Ramos (cell line): ENCODE measurements around the gene SAV1.
"Not testable (repeated sequence)": the region's sequence is repeated elsewhere in the genome, so short reads cannot be mapped to it uniquely, and the experiment has no call there.

Experiments used
- in situ Hi-C: fragments of 300-500 bp; cut with MboI; formaldehyde crosslinking; loops from one replicate; pipeline ENCODE4 v1.14.3; 2022; ENCODE audit warnings: low sequenced_read_pairs; ENCODE audit not compliant: unreplicated experiment

The SAV1 gene

GRCh38 chr14:50667996-50668825 lies at the start of gene SAV1:
Gene SAV1 (minus strand): TSS chr14:50668306. CDS start chr14:50667967, 339 bp downstream.
- in situ Hi-C loops = no loop called here

GRCh38 chr14:50717811-50718210 lies 49.7 kb upstream of the SAV1 start:
- in situ Hi-C loops = loop anchor here (25.0 kb wide), 1 partner anchor 106 kb away; no protein-coding TSS in a partner anchor

- in situ Hi-C loops = loop anchor here (25.0 kb wide), 1 partner anchor 102 kb away; no protein-coding TSS in a partner anchor
Observed at GRCh38 chr14:50714450-50715073, 46.5 kb upstream of the SAV1 start.

DNA sequence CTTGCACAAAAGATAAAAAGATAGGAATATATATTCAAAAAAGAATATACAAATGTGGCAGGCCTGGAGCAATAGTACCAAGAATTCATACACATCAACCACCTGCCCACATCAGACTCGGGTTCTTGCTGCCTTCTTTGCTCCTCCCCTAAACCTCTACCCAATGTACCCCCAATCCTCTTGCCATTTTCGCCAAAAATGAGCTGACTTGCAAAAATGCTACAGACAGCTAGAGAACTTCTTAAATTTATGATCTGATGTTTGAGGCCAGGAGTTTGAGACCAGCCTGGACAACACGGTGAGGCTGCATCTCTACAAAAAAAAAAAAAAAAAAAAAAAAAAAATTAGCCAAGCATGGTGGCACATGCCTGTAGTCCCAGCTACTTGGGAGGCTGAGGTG lies 42.9 kb upstream of the SAV1 start:
- in situ Hi-C loops = loop anchor here (25.0 kb wide), 1 partner anchor 99 kb away; no protein-coding TSS in a partner anchor

GRCh38 chr14:50705026-50705593 lies 37.0 kb upstream of the SAV1 start:
- in situ Hi-C loops = loop anchor here (25.0 kb wide), 1 partner anchor 93 kb away; no protein-coding TSS in a partner anchor

DNA sequence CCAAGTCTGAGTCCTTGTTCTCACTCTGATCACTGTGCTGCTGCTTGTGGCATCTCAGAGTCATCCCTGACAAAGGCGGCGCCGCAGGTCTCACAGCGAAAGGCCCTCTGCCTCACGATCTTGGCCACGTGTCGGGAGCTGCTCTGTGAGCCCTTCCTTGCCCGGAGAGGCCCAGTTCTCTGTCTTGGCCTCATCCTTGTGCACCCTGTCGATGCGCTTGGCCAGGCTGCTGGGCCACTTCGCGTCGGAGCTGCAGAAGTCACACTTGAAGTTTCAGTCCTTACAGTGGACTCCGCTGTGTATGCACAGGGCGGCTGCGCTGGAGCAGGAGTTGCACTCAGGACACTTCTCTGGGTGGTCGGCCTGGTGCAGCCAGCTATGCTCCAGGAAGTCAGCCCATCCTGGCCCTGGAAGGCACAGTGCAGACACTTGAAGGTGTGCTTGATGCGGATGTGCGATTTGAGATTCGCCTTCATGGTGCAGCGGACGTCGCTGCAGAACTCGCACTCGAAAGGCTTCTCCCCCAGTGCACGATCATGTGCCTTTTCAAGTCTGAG lies 36.4 kb upstream of the SAV1 start:
- in situ Hi-C loops = loop anchor here (25.0 kb wide), 1 partner anchor 92 kb away; no protein-coding TSS in a partner anchor

DNA sequence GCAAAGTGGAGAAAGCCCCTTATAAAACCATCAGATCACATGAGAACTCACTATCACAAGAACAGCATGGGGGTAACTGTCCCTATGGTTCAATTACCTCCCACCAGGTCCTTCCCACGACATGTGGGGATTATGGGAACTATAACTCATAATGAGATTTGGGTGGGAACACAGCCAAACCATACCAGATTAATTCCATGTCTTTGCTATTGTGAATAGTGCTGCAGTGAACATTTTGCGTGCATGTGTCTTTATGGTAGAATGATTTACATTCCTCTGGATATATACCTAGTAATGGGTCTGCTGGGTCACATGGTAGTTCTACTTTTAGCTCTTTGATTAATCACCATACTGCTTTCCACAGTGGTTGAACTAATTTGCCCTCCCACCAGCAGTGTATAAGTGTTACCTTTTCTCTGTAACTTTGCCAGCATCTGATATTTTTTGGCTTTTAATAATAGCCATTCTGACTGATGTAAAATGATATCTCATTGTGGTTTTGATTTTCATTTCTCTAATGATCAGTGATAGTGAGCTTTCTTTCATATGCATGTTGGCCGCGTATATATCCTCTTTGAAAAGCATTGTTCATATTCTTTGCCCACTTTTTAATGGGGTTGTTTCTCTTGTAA lies 29.7 kb upstream of the SAV1 start:
- in situ Hi-C loops = no loop called here

DNA sequence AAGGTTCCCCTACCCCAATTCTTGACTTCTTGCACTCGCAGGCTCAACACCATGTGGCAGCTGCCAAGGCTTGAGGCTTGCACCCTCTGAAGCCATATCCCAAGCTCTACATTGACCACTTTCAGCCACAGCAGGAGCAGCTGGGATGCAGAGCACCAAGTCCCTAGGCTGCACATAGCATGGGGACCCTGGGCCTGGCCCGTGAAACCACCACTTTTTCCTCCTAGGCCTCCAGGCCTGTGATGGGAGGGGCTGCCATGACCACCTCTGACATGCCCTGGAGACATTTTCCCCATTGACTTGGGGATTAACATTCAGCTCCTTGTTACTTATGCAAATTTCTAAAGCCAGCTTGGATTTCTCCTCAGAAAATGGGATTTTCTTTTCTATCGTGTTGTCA lies 26.2 kb upstream of the SAV1 start:
- in situ Hi-C loops = not testable (repeated sequence)

DNA sequence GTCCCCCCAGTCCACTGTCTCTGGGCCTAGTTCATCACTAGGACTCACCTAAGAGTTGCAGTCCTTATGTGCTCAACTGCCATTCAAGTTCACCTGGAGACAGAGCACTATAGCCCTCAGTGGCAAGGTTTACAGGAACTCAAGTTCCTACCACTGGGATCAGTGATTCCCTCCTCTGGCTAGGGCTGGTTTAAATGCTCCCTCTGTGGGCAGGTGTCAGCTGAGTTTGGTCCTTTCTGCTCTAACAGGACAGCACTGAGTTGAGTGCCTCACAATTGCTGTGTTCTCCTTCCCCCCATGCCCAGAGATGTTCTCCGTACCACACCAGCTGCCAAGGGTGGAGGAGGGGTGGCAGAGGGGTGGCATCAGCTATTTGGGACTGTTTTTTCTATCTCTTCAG lies 20.8 kb upstream of the SAV1 start:
- in situ Hi-C loops = no loop called here

GRCh38 chr14:50679674-50680073 lies 11.6 kb upstream of the SAV1 start:
- in situ Hi-C loops = no loop called here

DNA sequence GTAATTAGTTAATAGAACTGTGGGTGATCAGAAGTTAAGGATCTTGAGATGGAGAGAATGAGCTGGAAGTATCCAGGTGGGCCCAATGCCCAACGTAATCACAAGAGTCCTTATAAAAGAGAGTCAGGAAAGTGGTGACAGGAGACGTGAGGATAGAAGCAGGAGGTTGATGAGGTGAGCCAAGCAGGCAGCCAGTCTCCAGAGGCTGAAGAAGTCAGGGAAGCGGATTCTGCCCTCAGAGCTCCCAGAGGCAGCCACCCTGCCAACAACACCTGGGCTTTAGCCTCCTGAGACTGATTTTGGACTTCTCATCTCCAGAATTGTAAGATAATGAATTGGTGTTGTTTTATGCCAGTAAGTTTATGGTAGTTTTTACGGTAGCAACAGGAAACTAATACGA lies 10.1 kb upstream of the SAV1 start:
- in situ Hi-C loops = no loop called here

GRCh38 chr14:50677527-50678063 lies 9.5 kb upstream of the SAV1 start:
- in situ Hi-C loops = no loop called here

- in situ Hi-C loops = no loop called here
Observed at GRCh38 chr14:50676814-50677516, 8.9 kb upstream of the SAV1 start.

DNA sequence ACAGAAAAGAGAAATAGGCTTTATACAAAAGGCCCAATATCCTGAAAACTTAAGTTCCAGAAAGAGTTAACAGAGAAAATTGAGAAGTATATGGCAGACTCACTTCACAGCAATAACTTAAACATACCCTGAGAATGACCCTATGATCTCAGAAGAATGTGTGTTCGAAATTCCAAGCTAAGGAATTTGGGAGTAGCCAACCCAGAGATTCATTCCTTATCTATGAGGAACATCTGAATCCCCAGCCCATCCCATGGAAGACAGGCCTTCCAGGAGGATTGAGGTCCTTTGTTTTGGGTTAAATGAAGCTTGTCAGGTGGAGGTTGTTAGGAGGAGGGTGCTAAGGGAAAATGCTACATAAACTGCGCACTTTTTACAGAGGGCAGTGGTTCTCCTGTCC lies 7.5 kb upstream of the SAV1 start:
- in situ Hi-C loops = no loop called here

- in situ Hi-C loops = no loop called here
Observed at GRCh38 chr14:50670866-50671256, 2.8 kb upstream of the SAV1 start.

- in situ Hi-C loops = no loop called here
Observed at GRCh38 chr14:50670196-50670865, 2.2 kb upstream of the SAV1 start.

DNA sequence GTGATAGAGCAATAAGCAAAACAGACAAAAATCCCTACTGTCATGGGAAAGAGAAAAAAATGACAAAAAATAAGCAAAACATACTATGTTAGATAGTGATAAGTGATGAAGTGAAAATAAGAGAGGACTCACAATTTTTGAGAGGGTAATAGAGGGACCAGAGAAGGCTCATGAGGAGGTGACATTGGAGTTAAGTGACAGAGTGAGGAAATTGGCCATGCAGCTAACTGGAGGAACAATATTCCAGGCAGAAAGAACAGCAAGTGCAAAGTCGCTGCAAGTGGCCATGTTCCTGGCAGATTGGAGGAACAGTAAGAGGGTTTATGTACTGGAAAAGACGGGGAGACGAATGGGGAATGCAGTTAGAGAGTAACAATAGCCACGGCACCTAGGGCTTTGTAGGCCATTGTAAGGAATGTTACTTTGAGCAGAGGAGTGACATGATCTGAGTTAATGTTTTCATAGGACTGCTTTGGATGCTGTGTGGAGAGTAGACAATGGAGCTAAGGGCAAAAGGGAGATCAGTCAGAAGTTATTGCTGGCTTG lies 1.4 kb upstream of the SAV1 start:
- in situ Hi-C loops = no loop called here

- in situ Hi-C loops = no loop called here
Observed at GRCh38 chr14:50668826-50669143, 679 bp upstream of the SAV1 start.

DNA sequence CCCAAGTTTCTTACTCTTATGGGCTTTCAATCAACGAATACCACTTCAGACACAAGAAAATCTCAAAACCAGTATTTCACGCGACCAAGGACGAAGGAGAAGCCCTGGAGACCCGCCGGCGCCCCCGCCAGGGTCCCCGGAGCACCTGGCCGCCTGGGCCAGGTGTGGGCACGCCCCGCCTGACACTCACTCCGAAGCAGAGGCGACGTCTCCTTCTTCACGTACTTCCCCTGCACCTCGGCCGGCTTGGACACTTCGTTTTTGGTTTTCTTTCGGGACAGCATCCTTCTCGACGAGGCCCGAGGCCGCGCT lies 466 bp downstream of the SAV1 start:
- in situ Hi-C loops = no loop called here
